ENCODE measurements around the gene ZNF827.

GRCh38 chr4:145772347-145772746, 166.3 kb downstream of the ZNF827 start:
- TF ChIP-seq, protein P1, sequence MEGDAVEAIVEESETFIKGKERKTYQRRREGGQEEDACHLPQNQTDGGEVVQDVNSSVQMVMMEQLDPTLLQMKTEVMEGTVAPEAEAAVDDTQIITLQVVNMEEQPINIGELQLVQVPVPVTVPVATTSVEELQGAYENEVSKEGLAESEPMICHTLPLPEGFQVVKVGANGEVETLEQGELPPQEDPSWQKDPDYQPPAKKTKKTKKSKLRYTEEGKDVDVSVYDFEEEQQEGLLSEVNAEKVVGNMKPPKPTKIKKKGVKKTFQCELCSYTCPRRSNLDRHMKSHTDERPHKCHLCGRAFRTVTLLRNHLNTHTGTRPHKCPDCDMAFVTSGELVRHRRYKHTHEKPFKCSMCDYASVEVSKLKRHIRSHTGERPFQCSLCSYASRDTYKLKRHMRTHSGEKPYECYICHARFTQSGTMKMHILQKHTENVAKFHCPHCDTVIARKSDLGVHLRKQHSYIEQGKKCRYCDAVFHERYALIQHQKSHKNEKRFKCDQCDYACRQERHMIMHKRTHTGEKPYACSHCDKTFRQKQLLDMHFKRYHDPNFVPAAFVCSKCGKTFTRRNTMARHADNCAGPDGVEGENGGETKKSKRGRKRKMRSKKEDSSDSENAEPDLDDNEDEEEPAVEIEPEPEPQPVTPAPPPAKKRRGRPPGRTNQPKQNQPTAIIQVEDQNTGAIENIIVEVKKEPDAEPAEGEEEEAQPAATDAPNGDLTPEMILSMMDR (IDR thresholded peaks at IDR 0.05), result no peak
- TF ChIP-seq EP300 (IDR thresholded peaks at IDR 0.05) (no peak), POLR2A (IDR thresholded peaks at IDR 0.05) (no peak)
